HG02798 (cell line): ENCODE measurements around the gene IFNL4.
"Not testable (repeated sequence)": the region's sequence is repeated elsewhere in the genome, so short reads cannot be mapped to it uniquely, and the experiment has no call there.

Experiments
- ATAC-seq: cut with Tn5 transposase; IDR thresholded peaks from one replicate; pipeline ENCODE4 v1.9.1; 2021; ENCODE audit warnings: mild to moderate bottlenecking; ENCODE audit not compliant: unreplicated experiment, poor library complexity

The IFNL4 gene

GRCh38 chr19:39230096-39230764, 18.4 kb downstream of the IFNL4 start:
- ATAC-seq: no peak

GRCh38 chr19:39224910-39225309, 23.7 kb downstream of the IFNL4 start:
- no peak for ATAC-seq

GRCh38 chr19:39223703-39224279, 24.9 kb downstream of the IFNL4 start:
- no peak for ATAC-seq

GRCh38 chr19:39219108-39219507, 29.5 kb downstream of the IFNL4 start:
- ATAC-seq: not testable (repeated sequence)

- no peak for ATAC-seq
Measured at GRCh38 chr19:39218230-39219007, 30.2 kb downstream of the IFNL4 start.

GRCh38 chr19:39217094-39217493, 31.6 kb downstream of the IFNL4 start:
- no peak for ATAC-seq

- not testable (repeated sequence) for ATAC-seq
Measured at GRCh38 chr19:39215323-39215722, 33.3 kb downstream of the IFNL4 start.

- ATAC-seq: no peak
Measured at GRCh38 chr19:39212375-39212742, 36.3 kb downstream of the IFNL4 start.

- ATAC-seq: no peak
Measured at GRCh38 chr19:39211731-39212374, 36.8 kb downstream of the IFNL4 start.

- no peak for ATAC-seq
Measured at GRCh38 chr19:39209196-39209595, 39.5 kb downstream of the IFNL4 start.

- no peak for ATAC-seq
Measured at GRCh38 chr19:39208175-39208795, 40.4 kb downstream of the IFNL4 start.

- ATAC-seq: no peak
Measured at GRCh38 chr19:39207293-39207836, 41.3 kb downstream of the IFNL4 start.

- ATAC-seq: no peak
Measured at GRCh38 chr19:39206122-39206521, 42.5 kb downstream of the IFNL4 start.

- no peak for ATAC-seq
Measured at GRCh38 chr19:39205449-39205764, 43.2 kb downstream of the IFNL4 start.

- no peak for ATAC-seq
Measured at GRCh38 chr19:39203372-39204341, 45.0 kb downstream of the IFNL4 start, which contains the start of gene SYCN. Gene SYCN, minus strand, starts transcription at chr19:39204263. Its CDS starts 9 bp downstream, at chr19:39204254.

GRCh38 chr19:39202998-39203355, 45.7 kb downstream of the IFNL4 start:
- no peak for ATAC-seq

- no peak for ATAC-seq
Measured at GRCh38 chr19:39200803-39201115, 47.9 kb downstream of the IFNL4 start.

- no peak for ATAC-seq
Measured at GRCh38 chr19:39200066-39200802, 48.4 kb downstream of the IFNL4 start.

- ATAC-seq: no peak
Measured at GRCh38 chr19:39199025-39199424, 49.6 kb downstream of the IFNL4 start.
